NCI-H82 (cell line): ENCODE data around the gene SZT2.
"Not testable (repeated sequence)": the region's sequence is repeated elsewhere in the genome, so short reads cannot be mapped to it uniquely, and the experiment has no call there.

Source experiments
- DNase-seq: peaks from one replicate; lab custom pipeline; 2025; lab: John Stamatoyannopoulos, UW

Gene SZT2

GRCh38 chr1:43388613-43389012 is 1.1 kb upstream of the SZT2 start:
- peak; percentile 37 for DNase-seq

DNA sequence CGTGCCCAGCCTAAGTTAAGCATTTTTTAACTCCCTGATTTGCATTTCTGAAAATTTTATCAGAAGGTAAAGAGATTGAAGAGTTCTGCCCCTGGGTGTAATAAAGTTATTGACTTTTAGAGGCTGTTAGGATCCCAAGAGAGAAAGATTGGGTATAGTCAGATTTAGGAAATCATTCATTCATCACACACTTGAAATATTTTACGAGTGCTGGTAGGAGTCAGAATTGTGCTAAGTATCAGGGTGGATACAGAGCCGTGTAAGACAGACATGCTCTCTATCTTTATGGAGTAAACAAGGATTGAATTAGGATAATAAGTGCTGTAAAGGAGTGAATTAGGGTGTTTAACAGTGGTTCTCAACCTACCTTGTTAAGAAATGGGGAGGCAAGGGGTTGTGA is 3.0 kb downstream of the SZT2 start:
- DNase-seq, result no peak

- no peak for DNase-seq
Measured at GRCh38 chr1:43395523-43395922, 5.8 kb downstream of the SZT2 start.

- DNase-seq, result no peak
Measured at GRCh38 chr1:43396059-43396458, 6.4 kb downstream of the SZT2 start.

GRCh38 chr1:43398227-43398626 is 8.5 kb downstream of the SZT2 start:
- no peak for DNase-seq

DNA sequence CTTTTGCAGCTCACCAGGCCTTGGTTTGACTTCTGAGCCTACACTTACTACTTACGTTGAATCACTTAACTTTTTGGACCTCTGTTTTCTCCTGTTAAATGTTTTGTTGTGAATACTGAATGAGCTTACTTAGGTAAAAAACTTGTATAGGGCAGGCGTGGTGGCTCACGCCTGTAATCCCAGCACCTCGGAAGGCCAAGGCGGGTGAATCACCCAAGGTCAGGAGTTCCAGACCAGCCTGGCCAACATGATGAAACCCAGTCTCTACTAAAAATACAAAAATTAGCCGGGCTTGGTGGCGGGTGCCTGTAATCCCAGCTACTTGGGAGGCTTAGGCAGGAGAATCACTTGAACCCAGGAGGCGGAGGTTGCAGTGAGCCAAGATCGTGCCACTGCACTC is 10.7 kb downstream of the SZT2 start:
- DNase-seq, result not testable (repeated sequence)

GRCh38 chr1:43402089-43402865 is 12.6 kb downstream of the SZT2 start:
- DNase-seq, result no peak

GRCh38 chr1:43404353-43404752 is 14.7 kb downstream of the SZT2 start:
- DNase-seq, result no peak

- DNase-seq, result no peak
Measured at GRCh38 chr1:43405219-43405875, 15.6 kb downstream of the SZT2 start.

DNA sequence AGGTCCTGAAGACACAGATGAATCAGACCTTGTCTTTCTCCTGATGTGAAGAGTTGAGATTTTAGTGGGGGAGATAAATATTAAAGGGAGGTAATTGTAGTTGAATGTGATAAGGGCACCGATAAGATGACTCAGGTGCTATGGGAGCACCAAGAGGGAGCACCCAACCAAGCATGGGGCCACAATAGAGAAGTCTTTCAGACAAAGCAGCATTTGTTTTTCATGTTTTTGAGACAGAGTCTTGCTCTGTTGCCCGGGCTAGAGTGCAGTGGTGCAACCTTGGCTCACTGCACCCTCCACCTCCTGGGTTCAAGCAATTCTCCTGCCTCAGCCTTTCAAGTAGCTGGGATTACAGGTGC is 16.2 kb downstream of the SZT2 start:
- DNase-seq, result no peak

DNA sequence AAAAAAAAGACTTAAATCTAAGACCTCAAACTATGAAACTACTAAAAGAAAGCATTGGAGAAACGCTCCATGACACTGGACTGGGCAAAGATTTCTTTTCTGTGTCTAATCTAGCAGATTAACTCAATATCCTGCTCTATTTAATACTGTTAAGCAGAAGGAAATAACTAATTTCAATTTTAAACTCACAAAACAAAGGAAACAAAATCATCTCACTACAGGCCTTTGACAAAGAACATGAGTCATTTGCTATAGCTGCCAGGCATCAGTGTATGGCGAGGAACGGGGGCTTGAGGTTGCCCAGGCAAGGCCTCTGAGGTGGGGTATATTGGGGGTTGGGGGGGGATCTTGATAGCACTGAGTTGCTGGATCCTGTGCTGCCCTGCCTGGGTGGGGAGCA is 20.9 kb downstream of the SZT2 start:
- DNase-seq, result no peak

GRCh38 chr1:43413426-43413825 is 23.7 kb downstream of the SZT2 start:
- DNase-seq, result not testable (repeated sequence)

DNA sequence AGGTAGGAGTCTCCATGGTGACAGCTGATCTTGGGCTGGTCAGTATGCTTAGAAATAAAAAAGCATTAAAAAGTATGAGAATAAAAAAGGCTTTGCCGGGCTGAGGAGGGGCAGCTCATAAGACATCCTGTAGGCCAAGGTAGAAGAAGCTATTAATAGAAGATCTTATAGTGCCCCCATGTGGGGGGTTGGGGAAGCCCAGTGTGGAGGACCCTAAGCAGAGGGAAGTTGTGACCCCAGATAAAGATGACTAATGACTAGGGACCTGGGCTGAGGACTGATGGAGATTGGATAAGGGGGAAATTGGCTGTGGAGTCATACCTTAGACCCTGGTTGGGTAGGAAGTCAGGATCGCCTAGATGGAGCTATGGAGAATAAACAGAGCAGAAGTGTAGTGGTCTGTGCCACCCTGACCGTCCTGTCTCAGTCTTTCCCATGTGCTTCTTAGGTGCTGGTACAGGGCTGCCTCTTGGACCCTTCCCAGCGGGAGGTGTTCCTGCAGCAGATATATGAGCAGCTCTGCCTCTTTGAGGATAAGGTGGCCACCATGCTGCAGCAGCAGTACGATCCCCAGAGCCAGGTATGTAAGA is 25.0 kb downstream of the SZT2 start:
- peak; percentile 90 for DNase-seq

DNA sequence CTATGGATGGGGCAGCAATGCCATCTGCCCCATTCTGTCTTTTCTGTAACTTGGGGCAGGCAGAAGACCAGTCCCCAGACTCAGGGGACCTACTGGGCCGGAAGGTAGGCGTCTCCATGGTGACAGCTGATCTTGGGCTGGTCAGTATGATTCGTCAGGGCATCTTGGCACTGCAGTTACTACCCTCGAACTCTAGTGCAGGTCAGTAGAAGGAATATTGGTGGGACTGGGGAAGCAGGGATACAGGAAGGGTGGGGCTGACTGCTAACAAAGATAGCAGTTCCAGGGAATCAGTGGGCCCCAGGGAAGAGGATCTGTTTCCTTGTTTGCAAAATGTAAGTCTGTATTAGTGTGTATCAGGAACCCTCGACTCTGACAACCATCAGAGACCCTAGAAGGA is 26.2 kb downstream of the SZT2 start:
- DNase-seq, result no peak

GRCh38 chr1:43418858-43419257 is 29.2 kb downstream of the SZT2 start:
- no peak for DNase-seq

- DNase-seq, result no peak
Measured at GRCh38 chr1:43419627-43420425, 30.1 kb downstream of the SZT2 start.

GRCh38 chr1:43420874-43421273 is 31.2 kb downstream of the SZT2 start:
- no peak for DNase-seq

GRCh38 chr1:43421396-43421795 is 31.7 kb downstream of the SZT2 start:
- no peak for DNase-seq

DNA sequence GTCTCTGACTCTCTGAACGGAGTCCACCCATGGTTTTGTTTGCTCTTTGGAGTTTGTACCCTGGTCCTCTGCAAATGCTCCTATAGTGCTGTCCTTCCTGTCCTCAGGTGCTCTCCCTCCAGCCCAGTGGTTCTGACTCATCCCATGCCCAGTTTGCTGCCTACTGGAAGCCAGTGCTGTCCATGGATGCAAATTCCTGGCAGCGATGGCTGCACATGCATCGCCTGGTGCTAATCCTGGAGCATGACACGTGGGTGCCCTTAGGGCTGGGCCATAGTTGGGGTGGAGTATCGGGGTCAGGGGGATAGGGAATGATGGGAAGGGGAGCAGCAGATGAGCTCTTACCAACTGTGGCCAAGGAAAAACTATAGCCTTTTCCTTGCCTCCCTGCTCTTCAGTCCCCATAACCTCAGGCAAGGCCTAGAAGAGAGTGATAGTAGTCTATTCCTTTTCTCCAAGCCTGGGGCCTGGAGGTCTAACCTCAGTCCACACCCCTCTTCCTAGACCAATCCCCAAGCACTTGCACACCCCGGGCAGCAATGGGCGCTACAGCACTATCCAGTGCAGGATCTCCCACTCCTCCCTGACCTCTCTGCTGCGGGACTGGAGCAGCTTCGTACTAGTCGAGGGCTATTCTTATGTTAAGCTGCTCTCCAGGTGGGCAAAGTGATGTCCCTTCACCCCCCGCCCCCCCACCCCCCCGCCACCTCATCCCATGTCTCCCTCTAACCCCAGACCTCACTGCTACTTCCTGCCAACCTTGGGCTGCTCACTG is 32.5 kb downstream of the SZT2 start:
- no peak for DNase-seq

- DNase-seq, result no peak
Measured at GRCh38 chr1:43422995-43423671, 33.4 kb downstream of the SZT2 start.
